CD4-positive, alpha-beta T cell treated with Interleukin-1 beta for 1 hour (primary cell): ENCODE data around the gene RFX8.
"Not testable (repeated sequence)": the region's sequence is repeated elsewhere in the genome, so short reads cannot be mapped to it uniquely, and the experiment has no call there.

Experiments used
- DNase-seq, 2 donors: peaks; one replicate each; pipeline ENCODE4 v3.0.0-alpha.2; 2020 to 2022

RFX8 gene

DNA sequence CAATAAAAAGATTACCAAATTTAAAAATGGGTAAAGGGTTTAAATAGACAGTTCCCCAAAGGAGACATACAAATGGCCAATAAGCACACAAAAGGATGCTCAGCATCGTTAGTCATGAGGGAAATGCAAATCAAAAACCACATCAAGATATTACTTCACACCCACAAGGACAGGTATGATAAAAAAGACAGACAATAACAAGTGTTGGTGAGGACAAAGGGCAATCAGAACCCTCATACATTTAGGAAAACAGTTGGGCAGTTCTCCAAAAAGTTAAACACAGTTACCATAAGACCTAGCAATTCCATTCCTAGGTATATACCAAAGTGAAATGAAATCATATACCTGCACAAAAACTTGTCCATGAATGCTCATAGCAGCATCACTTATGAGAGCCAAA, 102.1 kb downstream of the RFX8 start:
- no peak for DNase-seq

DNA sequence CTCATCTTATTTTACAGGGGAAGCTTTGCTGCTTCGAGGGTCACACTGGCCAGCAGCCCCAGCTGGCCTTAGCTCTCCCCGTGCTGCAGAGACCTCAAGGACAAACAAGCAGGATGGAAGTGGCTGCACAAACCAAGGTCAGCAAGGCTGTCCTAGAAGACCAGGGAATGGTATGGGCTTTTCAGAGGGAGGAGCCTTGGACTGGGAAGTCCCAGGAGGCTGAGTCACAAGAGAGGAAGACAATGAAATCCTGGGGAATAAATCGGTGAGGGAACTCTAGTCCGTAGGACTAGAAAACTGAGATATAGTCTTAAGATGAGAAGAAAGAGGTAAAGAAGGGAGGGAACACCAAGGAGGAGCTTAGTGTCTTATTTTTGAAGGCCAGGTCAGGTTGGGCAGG, 103.3 kb downstream of the RFX8 start:
- DNase-seq = no peak

DNA sequence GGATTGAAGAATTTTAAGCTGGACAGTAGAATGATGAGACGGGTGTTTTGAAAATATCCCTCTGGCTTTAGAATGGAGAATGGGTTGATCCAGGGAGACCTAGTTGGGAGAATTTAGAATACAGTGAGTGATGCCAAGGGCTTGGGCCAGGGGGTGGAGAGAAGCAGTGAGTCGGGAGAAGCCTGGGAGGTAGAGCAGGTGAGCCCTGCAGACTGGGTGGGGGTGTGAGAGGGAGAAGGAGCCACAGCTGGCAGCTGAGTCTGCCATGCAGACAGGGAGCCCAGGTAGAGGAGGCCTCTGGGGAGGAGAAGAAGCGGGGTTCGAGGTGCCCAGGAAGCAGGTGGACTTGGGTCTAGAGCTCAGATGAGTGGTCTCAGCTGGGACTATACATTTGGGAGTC, 105.8 kb downstream of the RFX8 start:
- DNase-seq = no peak

DNA sequence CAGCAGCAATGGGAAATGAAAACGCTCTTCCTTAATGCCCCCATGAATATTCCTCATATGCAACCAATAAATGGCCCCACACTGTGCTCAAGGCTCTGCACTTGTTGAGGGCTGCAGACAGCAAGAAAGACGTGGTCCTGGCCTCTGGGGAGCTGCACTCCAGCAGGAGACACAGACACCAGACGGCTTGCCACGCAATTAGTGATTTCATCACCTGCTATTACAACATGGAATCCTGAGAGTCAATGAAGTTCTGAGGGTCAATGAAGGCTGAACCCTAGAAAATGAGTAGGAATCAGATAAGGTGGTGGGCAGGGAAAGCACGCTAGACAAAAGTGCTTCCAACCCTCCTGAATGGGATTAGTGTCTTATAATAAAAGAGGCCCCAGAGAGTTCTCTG, 106.5 kb downstream of the RFX8 start:
- no peak for DNase-seq

DNA sequence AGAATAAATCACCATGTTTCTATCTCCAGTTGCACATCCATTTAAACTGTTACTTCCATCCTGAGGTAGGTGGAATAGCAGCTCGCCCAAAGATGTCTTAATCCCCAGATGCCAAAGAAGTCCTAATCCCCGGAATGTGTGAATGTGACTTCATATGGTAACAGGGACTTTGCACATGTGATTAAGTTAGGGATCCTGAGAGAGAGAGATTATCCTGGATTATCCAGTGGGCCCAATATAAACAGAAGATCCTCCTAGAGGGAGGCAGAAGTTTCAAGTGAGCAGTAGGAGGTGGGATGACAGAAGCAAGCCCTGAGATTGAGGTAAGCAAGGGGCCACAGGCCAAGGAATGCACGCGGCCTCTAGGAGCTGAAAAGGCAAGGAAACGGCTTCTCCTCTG, 107.4 kb downstream of the RFX8 start:
- no peak for DNase-seq

DNA sequence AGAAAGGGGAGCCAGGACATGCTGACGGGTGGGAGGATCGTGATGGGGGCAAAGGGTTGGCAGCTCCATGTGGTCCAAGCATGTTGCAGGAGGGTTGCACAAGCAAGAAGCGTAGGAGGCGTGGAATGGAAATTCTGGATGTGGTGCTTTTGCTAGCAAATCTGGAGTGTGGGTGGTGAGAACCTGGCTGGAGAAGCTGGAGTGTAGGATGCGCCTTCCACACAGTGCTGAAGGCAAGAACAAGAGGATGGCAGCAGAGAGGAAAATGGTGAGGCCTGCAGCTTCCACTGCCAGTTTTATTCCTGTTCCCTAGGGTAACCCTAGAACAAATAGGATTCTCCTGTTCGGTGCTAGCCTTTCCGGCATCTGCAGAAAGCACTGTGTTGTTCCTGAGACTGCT, 110.0 kb downstream of the RFX8 start:
- no peak for DNase-seq

DNA sequence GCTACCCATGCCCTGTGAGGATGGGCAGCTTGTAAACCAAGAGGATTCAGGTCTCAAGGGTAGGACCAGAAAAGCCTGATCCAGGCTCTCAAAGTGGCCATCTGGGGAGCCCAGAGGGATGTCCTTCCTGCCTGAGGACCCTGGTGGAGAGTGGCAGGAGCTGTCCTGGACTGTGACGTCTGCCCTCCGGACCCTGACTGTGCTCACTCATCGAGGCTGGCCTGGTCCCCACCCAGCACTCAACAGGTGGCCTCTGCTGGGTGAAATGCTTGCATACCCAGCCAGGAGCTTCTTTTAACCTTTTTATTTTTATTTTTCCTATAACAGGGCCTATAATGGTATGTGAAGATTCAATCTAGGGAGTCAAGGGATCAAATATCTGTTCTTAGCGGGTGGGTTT, 112.1 kb downstream of the RFX8 start:
- DNase-seq = no peak

DNA sequence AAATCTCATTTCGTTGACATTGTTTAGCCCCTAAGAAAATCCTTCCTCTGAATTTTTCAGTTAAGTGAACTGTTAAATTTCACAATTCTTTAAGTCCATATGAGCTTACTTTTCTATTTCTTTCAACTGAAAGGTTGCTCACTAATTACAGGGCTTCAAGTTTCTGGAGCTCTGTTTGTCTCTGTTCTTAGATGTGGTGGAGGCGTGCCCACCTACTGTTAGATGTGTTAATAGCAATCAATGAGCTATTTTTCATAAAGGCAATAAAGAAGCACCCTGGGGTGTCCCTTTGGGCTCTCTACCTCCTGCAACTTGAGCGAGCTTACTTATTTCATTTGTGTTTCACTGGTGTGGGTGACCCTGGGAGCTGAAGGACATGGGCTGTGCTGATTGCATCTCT, 112.6 kb downstream of the RFX8 start:
- DNase-seq = peak in 1 of 2 donors; percentile 16

DNA sequence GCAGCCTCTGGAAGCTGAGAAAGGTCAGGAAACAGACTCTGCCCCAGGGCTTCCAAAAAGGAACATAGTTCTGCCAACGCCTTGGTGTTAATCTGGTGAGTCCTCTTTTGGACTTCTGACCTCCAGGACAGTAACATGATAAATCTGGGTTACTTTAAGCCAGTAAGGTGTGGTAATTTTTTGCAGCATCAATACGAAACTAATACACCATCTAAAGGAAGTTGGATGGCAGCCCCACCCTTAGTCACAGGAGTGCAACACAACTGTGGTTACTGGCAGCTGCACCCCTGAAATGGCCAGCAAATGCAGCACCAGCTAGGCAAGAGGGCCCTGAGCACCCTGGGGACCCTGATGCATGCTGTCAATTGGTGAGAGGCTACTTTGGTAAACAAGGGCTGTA, 113.4 kb downstream of the RFX8 start:
- peak; percentile 23 to 40 for DNase-seq

DNA sequence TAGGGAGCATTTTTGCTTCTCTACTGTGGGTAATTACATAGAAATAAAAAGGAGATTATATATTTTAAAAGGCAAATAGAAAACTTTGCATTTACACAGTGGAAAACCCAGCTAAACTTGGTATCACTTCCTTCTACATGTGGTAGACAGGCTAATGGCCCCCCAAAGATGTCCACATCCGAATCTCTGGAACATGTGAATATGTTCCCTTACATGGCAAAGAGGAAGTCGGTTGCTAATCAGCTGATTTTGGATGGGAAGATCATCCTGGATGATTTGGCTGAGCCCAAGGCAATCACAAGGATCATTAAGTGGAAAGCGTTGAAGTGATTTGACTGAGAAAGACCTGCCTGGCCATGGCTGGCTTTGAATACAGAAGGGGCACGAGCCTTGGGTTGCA, 113.8 kb downstream of the RFX8 start:
- no peak for DNase-seq

DNA sequence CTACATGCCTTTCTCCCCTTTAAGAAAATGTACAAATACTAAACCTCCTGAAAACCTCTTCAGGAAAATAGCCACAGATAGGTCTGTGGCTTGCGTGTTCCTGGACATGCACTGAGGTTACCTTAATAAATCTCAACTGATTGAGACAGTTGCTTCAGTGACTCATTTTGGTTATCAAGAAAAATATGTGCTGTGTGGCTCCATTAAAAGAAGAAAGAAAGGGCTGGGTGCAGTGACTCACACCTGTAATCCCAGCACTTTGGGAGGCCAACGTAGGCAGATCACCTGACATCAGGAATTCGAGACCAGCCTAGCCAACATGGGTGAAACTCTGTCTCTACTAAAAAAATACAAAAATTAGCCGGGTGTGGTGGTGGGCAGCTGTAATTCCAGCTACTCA, 114.7 kb downstream of the RFX8 start:
- no peak for DNase-seq

DNA sequence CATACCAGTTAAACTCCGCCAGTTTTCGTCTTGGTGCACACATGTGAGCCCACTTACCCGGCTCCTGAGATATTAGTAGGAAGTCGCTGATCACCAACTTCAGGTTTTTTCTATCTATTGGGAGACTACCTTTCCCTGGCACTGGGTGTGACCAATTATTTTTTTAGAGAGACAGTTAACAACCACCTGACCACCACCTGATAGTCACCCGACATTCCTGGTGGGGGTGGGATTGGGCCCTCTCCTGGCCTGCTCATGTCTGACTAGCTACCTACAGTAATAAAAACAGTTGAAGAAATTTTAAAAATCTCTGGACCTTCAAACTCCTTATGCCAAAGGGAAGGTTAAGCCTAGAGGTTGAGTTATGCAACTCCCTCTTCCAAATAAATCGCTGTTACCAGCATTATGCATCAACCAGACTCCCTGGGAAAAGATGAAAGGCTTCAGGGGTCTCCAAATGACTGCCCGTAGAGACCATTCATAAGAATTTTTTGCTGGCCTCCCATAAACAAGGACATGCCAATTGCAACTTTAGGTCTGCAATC, 115.4 kb downstream of the RFX8 start:
- DNase-seq = no peak

DNA sequence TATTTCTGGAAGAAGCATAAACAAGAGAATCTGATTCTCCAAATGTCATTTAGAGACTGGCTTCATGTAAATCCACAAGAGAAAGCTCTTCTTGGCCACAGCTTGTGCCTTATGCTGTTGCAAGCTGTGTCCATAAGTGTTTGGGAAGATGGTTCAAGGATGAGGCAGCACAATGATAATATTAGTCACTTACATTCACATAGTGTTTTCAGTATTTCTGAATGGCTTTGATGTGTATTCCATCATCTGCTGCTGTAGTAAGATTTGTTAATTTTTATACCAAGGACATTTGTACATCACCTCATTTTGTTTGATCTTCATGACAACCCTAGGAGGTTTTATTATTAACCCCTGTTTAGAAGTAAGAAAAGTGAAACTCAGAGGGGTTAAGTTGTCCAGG, 117.5 kb downstream of the RFX8 start:
- DNase-seq = no peak

DNA sequence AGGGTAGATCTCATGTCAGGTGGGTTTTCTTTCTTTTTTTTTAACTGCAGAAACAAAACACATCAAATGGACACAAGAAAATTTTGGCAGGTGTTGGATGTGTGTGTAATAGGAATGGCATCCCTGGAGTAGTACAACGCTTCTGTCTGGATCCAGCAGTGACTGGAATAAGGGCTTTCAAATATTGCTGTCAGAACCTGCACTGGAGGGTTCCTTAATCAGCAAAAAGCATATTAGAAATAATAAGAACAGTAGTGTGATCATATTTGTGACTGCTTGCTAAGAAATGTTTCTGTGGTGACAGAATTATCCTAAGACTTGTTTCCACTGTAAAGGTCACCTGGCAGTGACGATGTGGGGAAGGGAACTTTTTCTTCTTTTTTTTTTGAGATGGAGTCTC, 118.4 kb downstream of the RFX8 start:
- DNase-seq = no peak

DNA sequence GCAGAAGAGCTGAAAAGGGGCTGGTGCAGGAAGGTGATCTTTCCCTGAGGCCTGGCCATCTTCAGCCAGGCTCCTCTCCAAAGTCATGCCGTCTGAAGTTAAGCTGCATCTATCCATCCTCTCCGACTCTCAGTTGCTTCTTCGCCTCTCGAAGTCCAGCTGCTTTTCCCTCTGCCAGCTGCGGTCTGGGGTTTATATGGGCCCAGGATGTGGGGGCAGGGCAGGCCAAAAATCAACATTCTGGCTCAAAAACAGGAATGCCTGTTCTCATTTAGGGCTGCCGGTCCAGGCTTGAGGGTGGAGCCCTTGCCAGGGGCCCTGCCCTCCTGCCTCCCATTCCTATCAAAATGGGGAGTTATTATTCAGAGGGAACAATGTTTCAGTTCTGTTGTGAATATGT, 118.9 kb downstream of the RFX8 start:
- DNase-seq = no peak

DNA sequence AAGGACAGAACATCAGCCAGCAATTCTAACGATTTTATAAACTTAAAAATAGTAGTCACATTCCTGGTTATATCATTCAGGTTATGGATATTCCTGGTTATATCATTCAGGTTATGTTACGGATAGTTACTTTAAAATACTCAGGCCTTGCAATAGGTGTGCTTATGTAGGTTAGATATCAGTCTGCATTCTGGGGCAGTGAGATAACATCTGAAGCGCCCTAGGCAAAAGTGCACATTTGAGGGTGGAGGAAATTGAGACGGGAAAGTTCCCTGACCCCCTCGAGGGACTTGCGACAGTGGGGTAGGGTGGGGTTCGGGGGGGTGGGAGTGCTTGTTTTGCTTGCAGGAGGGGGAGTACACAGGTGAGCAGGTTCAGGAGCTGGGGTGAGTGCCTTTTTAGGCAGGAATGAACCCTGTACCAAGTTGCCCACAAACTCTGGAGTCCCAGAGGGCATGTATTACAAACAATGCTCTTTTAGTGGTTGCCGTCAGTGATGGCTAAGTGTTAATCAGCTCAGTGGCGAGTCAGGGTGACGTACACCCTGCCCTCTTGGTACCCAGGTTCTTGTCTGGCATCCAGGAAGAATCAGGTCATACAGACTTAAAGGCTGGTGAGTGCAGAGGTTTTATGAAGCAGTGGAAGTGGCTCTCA, 119.4 kb downstream of the RFX8 start:
- no peak for DNase-seq

DNA sequence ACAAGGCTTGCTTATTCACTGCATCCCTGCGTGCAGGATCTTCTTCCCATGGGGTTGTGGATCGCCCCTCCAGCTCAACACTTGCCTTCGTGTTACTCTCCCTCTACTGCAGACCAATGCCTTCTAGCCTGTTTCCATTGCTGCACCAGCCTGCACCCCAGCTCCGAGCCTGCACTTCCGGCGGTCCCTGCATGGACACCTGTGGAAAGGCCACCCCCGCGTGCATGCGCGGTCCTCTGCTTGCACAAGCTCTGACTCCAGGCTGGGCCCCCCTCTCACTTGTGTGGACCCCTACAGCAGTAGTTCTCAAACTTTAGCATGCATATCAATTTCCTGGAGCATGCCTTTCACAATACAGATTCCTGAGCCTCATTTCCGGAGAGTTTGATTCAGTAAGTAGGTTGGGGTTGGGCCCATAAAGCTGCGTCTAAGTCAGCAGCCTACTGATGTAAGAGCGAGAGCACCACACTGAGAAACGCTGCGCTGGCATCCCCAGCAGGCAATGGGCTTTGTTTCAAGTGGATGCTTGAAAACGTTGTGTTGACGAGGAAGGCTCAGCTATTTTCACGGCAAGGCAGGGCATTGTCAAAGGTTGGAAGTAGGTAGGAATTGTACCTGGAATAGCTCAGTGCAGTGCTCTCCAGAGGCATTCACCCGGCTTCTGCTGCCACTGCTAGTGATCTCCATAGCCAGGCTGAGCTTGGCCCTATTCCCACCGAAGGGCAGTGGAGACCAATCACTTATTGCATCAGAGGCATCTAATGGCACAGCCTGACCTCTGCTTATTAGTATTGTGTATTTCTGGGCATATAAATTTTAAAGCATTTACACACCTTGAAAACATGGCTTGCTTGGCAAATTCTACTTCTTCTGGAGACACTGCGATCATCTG, 120.2 kb downstream of the RFX8 start:
- no peak for DNase-seq

DNA sequence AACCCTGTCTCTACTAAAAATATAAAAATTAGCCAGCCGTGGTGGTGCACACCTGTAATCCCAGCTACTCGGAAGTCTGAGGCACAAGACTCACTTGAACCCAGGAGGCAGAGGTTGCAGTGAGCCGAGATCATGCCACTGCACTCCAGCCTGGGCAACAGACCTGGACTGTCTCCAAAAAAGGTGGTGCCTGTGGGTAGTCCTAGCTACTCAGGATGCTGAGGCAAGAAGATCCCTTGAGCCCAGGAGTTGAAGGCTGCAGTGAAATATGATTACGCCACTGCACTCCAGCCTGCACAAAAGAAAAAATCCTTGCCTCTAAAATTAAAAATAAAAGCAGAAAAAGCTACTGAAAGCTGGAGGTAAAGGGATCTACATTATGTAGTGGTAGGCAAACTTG, 122.3 kb downstream of the RFX8 start:
- DNase-seq = not testable (repeated sequence)

DNA sequence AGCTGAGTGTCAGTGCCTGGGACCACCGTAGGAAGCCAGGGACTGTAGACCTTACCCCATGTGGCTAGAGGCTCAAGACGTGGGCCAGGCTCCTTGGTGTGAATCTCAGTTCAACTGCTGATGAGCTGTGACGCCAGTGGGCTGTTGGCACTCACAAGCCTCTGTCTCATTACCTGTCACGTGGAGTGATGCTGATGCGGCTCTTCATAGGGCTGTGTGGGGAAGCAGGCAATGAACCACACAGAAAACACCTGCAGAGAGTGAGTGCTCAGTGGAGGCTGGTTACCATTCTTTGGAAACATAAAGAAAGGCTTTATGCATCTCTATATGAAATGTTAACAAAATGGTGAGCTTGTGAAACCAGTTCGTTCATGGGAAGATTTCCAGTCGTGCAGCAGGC, 123.7 kb downstream of the RFX8 start:
- no peak for DNase-seq

DNA sequence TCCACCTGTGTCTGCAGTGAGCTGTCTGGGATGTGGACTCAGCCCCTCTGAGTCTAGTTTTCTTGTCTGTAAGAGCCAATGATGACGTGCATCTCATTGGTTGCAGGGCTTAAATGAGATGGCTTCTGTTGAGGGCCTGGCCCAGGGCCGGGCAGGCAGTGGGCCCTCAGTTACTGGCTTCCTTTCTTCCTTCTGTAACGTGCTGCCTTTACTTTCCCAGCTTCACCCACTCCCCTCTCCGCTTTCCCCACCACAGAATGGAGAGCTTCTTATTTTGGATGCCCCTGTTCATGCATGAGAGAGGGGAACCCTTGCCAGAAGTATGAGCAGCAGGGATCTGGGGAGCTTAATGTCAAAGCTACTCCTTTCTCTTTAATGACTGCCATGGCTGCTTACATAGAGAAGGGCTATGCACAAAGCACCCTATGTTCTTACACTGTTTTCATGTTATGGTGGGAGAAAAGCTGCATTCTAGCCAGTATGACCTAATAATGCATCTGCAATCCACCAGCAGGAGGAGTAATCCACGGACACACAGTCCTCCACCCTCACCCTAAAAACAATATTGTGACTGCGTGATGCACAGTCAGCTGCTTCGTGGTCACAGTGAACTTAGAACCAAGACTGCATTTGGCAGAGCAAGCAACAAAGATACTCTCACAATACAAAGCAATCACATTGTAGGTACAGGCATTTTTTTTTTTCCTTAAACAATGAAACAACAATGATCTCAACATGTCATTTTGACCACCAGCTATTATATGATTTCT, 124.8 kb downstream of the RFX8 start:
- DNase-seq = peak; percentile 14 to 30

DNA sequence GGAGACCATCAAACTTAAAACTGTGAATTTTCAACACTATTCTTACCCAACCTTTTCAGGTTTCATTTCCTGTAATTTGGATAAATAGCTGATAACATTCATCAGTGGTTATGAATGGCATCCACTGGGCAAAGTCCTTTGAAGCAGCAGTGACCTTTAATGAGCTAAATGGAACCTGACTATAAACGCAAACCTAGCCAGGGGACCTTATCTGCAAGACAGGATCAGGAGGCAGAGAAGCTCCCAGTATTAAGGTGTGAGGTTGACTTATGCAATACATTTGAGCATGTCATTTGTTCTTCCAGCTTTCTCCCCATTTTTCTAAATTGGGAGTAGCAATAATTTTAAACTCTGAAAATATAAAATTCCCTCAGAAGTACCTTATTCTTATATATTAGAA, 126.0 kb downstream of the RFX8 start:
- DNase-seq = no peak
